ENCODE results near the gene CALN1.

The CALN1 gene

GRCh38 chr7:72057796-72058195, 354.3 kb downstream of the CALN1 start:
- H3K4me3 Mint-ChIP-seq, result no peak overlapping the region
- no peaks in the 10 kb centered on the region for H3K36me3 Mint-ChIP-seq
- peaks cover 10% of the 10 kb centered on the region for H3K9me3 Mint-ChIP-seq
- no peaks in the 10 kb centered on the region for H3K4me1 Mint-ChIP-seq
- no peaks in the 10 kb centered on the region for H3K27me3 Mint-ChIP-seq
- no peak overlapping the region for H3K27ac Mint-ChIP-seq

- Mint-ChIP-seq H3K27ac (no peak overlapping the region), H3K4me1 (no peaks in the 10 kb centered on the region), H3K4me3 (no peak overlapping the region)
Observed at GRCh38 chr7:72057231-72057630, 354.9 kb downstream of the CALN1 start.

GRCh38 chr7:72055426-72055825, 356.7 kb downstream of the CALN1 start:
- Mint-ChIP-seq H3K36me3 (no peaks in the 10 kb centered on the region), H3K27me3 (no peaks in the 10 kb centered on the region), H3K27ac (no peak overlapping the region), H3K4me1 (no peaks in the 10 kb centered on the region), H3K4me3 (no peak overlapping the region), H3K9me3 (peaks cover under 1% of the 10 kb centered on the region)

More at GRCh38 chr7:72057231-72057630, 354.9 kb downstream of the CALN1 start:
- Mint-ChIP-seq H3K27me3 (no peaks in the 10 kb centered on the region), H3K9me3 (peaks cover 10% of the 10 kb centered on the region), H3K36me3 (no peaks in the 10 kb centered on the region)

- Mint-ChIP-seq H3K36me3 (no peaks in the 10 kb centered on the region), H3K27ac (no peak overlapping the region), H3K4me3 (no peak overlapping the region), H3K27me3 (no peaks in the 10 kb centered on the region), H3K4me1 (no peaks in the 10 kb centered on the region), H3K9me3 (no peaks in the 10 kb centered on the region)
Observed at GRCh38 chr7:72053292-72053691, 358.8 kb downstream of the CALN1 start.

- Mint-ChIP-seq H3K27me3 (no peaks in the 10 kb centered on the region), H3K9me3 (no peaks in the 10 kb centered on the region), H3K4me3 (no peak overlapping the region), H3K36me3 (no peaks in the 10 kb centered on the region), H3K27ac (no peak overlapping the region), H3K4me1 (no peaks in the 10 kb centered on the region)
Observed at GRCh38 chr7:72048420-72048819, 363.7 kb downstream of the CALN1 start.

- Mint-ChIP-seq H3K27me3 (no peaks in the 10 kb centered on the region), H3K27ac (no peak overlapping the region)
Observed at GRCh38 chr7:72042855-72043254, 369.3 kb downstream of the CALN1 start.

GRCh38 chr7:72040641-72041040, 371.5 kb downstream of the CALN1 start:
- no peaks in the 10 kb centered on the region for H3K9me3 Mint-ChIP-seq
- H3K4me1 Mint-ChIP-seq, result no peaks in the 10 kb centered on the region
- H3K4me3 Mint-ChIP-seq, result no peak overlapping the region
- no peaks in the 10 kb centered on the region for H3K27me3 Mint-ChIP-seq
- no peak overlapping the region for H3K27ac Mint-ChIP-seq
- H3K36me3 Mint-ChIP-seq, result no peaks in the 10 kb centered on the region

More at GRCh38 chr7:72042855-72043254, 369.3 kb downstream of the CALN1 start:
- Mint-ChIP-seq H3K4me3 (no peak overlapping the region), H3K9me3 (no peaks in the 10 kb centered on the region), H3K4me1 (no peaks in the 10 kb centered on the region), H3K36me3 (no peaks in the 10 kb centered on the region)

GRCh38 chr7:72039460-72039859, 372.7 kb downstream of the CALN1 start:
- Mint-ChIP-seq H3K27ac (no peak overlapping the region), H3K27me3 (no peaks in the 10 kb centered on the region), H3K4me1 (no peaks in the 10 kb centered on the region), H3K9me3 (peaks cover 6% of the 10 kb centered on the region), H3K4me3 (no peak overlapping the region), H3K36me3 (no peaks in the 10 kb centered on the region)

- Mint-ChIP-seq H3K36me3 (no peaks in the 10 kb centered on the region), H3K4me1 (no peaks in the 10 kb centered on the region), H3K27me3 (no peaks in the 10 kb centered on the region), H3K4me3 (no peak overlapping the region), H3K27ac (no peak overlapping the region), H3K9me3 (peaks cover 6% of the 10 kb centered on the region)
Observed at GRCh38 chr7:72038022-72038732, 374.0 kb downstream of the CALN1 start.

- no peaks in the 10 kb centered on the region for H3K36me3 Mint-ChIP-seq
- H3K27ac Mint-ChIP-seq, result no peak overlapping the region
- peaks cover 6% of the 10 kb centered on the region for H3K9me3 Mint-ChIP-seq
- no peaks in the 10 kb centered on the region for H3K4me1 Mint-ChIP-seq
- no peak overlapping the region for H3K4me3 Mint-ChIP-seq
- no peaks in the 10 kb centered on the region for H3K27me3 Mint-ChIP-seq
Observed at GRCh38 chr7:72037516-72037915, 374.6 kb downstream of the CALN1 start.

GRCh38 chr7:72035266-72035665, 376.9 kb downstream of the CALN1 start:
- no peaks in the 10 kb centered on the region for H3K4me1 Mint-ChIP-seq
- no peak overlapping the region for H3K27ac Mint-ChIP-seq
- H3K9me3 Mint-ChIP-seq, result peaks cover 6% of the 10 kb centered on the region
- H3K36me3 Mint-ChIP-seq, result no peaks in the 10 kb centered on the region
- H3K4me3 Mint-ChIP-seq, result no peak overlapping the region
- no peaks in the 10 kb centered on the region for H3K27me3 Mint-ChIP-seq

- H3K27me3 Mint-ChIP-seq, result no peaks in the 10 kb centered on the region
- no peaks in the 10 kb centered on the region for H3K4me1 Mint-ChIP-seq
- H3K9me3 Mint-ChIP-seq, result peaks cover 6% of the 10 kb centered on the region
- H3K36me3 Mint-ChIP-seq, result no peaks in the 10 kb centered on the region
- H3K4me3 Mint-ChIP-seq, result no peak overlapping the region
- no peak overlapping the region for H3K27ac Mint-ChIP-seq
Observed at GRCh38 chr7:72032934-72033333, 379.2 kb downstream of the CALN1 start.

GRCh38 chr7:72030994-72031667, 381.0 kb downstream of the CALN1 start:
- Mint-ChIP-seq H3K4me1 (no peaks in the 10 kb centered on the region), H3K4me3 (no peak overlapping the region), H3K27ac (peak overlapping the region; percentile 12), H3K27me3 (no peaks in the 10 kb centered on the region), H3K36me3 (no peaks in the 10 kb centered on the region), H3K9me3 (peaks cover 6% of the 10 kb centered on the region)

- H3K27ac Mint-ChIP-seq, result no peak overlapping the region
- H3K4me3 Mint-ChIP-seq, result no peak overlapping the region
- no peaks in the 10 kb centered on the region for H3K27me3 Mint-ChIP-seq
- no peaks in the 10 kb centered on the region for H3K36me3 Mint-ChIP-seq
- no peaks in the 10 kb centered on the region for H3K4me1 Mint-ChIP-seq
- H3K9me3 Mint-ChIP-seq, result peaks cover 6% of the 10 kb centered on the region
Observed at GRCh38 chr7:72028267-72028666, 383.9 kb downstream of the CALN1 start.

GRCh38 chr7:72025381-72025960, 386.7 kb downstream of the CALN1 start:
- no peak overlapping the region for H3K4me3 Mint-ChIP-seq
- H3K36me3 Mint-ChIP-seq, result no peaks in the 10 kb centered on the region
- H3K27me3 Mint-ChIP-seq, result no peaks in the 10 kb centered on the region
- no peak overlapping the region for H3K27ac Mint-ChIP-seq
- H3K4me1 Mint-ChIP-seq, result no peaks in the 10 kb centered on the region
- peaks cover 6% of the 10 kb centered on the region for H3K9me3 Mint-ChIP-seq

- Mint-ChIP-seq H3K27me3 (no peaks in the 10 kb centered on the region), H3K4me3 (no peak overlapping the region), H3K4me1 (no peaks in the 10 kb centered on the region), H3K9me3 (peaks cover 6% of the 10 kb centered on the region), H3K27ac (no peak overlapping the region), H3K36me3 (no peaks in the 10 kb centered on the region)
Observed at GRCh38 chr7:72023926-72024325, 388.2 kb downstream of the CALN1 start.

All from activated naive CD4-positive, alpha-beta T cell treated with anti-CD3 and anti-CD28 coated beads, Interleukin-2, amount 50 U/mL, for 24 hours (primary cell).